OCI-LY1 (cell line): ENCODE results near the gene LIMS1.

Source experiments
- H2AFZ ChIP-seq: fragments of 200-600 bp; sonication (generic), shearing (Covaris generic); 2 replicates; pipeline ENCODE4 v1.6.0; 2014; ENCODE audit warnings: antibody characterized with exemption, mild to moderate bottlenecking, low read length
- H3F3A ChIP-seq: fragments of 200-600 bp; sonication (generic), shearing (Covaris generic); 2 replicates; pipeline ENCODE4 v1.6.0; 2014; ENCODE audit warnings: mild to moderate bottlenecking, antibody characterized with exemption, low read length, moderate library complexity; ENCODE audit not compliant: insufficient read depth
- H3K27ac ChIP-seq: fragments of 200-600 bp; sonication (generic); 2 replicates; pipeline ENCODE4 v1.5.1; 2014; ENCODE audit warnings: low read length, mixed run types, mild to moderate bottlenecking, low read depth; ENCODE audit not compliant: poor library complexity, severe bottlenecking
- H3K27me3 ChIP-seq: fragments of 200-600 bp; sonication (generic); 2 replicates; pipeline ENCODE4 v1.6.0; 2014; ENCODE audit warnings: antibody characterized with exemption, mild to moderate bottlenecking, low read length, moderate library complexity; ENCODE audit not compliant: insufficient read depth
- H3K36me3 ChIP-seq: fragments of 200-600 bp; sonication (generic); 2 replicates; pipeline ENCODE4 v1.6.1; 2014; ENCODE audit warnings: mild to moderate bottlenecking, antibody characterized with exemption, low read length, moderate library complexity, mixed read lengths; ENCODE audit not compliant: insufficient read depth
- H3K4me1 ChIP-seq: fragments of 200-600 bp; sonication (generic); 2 replicates; pipeline ENCODE4 v1.5.1; 2014; ENCODE audit warnings: mild to moderate bottlenecking, low read length, moderate library complexity; ENCODE audit not compliant: insufficient read depth, severe bottlenecking
- H3K4me2 ChIP-seq: fragments of 200-600 bp; sonication (generic), shearing (Covaris generic); 2 replicates; pipeline ENCODE4 v1.6.1; 2014; ENCODE audit warnings: low read length
- H3K4me3 ChIP-seq: fragments of 200-600 bp; sonication (generic); 2 replicates; pipeline ENCODE4 v1.5.1; 2014; ENCODE audit warnings: low read length, low read depth, mild to moderate bottlenecking, mixed read lengths; ENCODE audit not compliant: poor library complexity, severe bottlenecking
- H3K79me2 ChIP-seq: fragments of 200-600 bp; shearing (Covaris generic); 2 replicates; pipeline ENCODE4 v1.6.1; 2016; ENCODE audit warnings: mixed run types, low read length, mixed read lengths; ENCODE audit not compliant: insufficient read depth
- H3K9ac ChIP-seq: fragments of 200-600 bp; sonication (generic), shearing (Covaris generic); 2 replicates; pipeline ENCODE4 v1.6.1; 2014; ENCODE audit warnings: mild to moderate bottlenecking, low read length, mixed read lengths
- H3K9me2 ChIP-seq: fragments of 200-600 bp; sonication (generic), shearing (Covaris generic); 2 replicates; pipeline ENCODE4 v1.6.1; 2014; ENCODE audit warnings: low read depth, mild to moderate bottlenecking, low read length, mixed read lengths
- H3K9me3 ChIP-seq: fragments of 200-600 bp; shearing (Covaris generic); 2 replicates; pipeline ENCODE4 v1.6.1; 2014; ENCODE audit warnings: low read length, mixed read lengths
- H4K20me1 ChIP-seq: fragments of 200-600 bp; sonication (generic), shearing (Covaris generic); 2 replicates; pipeline ENCODE4 v1.6.0; 2016; ENCODE audit warnings: mild to moderate bottlenecking, low read length; ENCODE audit not compliant: insufficient read depth
- CTCF ChIP-seq: fragments of 200-600 bp; sonication (generic), shearing (Covaris generic); IDR thresholded peaks from 2 replicates; pipeline ENCODE4 v1.5.1; 2017; ENCODE audit warnings: mild to moderate bottlenecking, antibody characterized with exemption, low read length, moderate library complexity, mixed read lengths
- EZH2 ChIP-seq: fragments of 200-600 bp; sonication (generic), shearing (Covaris generic); IDR thresholded peaks from 2 replicates; pipeline ENCODE4 v1.8.0; 2017; ENCODE audit warnings: borderline replicate concordance, mixed run types, mild to moderate bottlenecking, antibody characterized with exemption, low read length, moderate library complexity, mixed read lengths

LIMS1 gene

GRCh38 chr2:108564510-108564909 lies 30.2 kb downstream of the LIMS1 start:
- Histone ChIP-seq H2AFZ (no peak overlapping the region), H3K4me1 (peaks cover 5% of the 10 kb centered on the region), H3K4me3 (no peak overlapping the region), H3F3A (no peaks in the 10 kb centered on the region), H3K9me3 (no peaks in the 10 kb centered on the region), H3K9me2 (no peaks in the 10 kb centered on the region), H3K79me2 (no peaks in the 10 kb centered on the region), H3K9ac (no peak overlapping the region), H3K27ac (no peak overlapping the region), H4K20me1 (no peaks in the 10 kb centered on the region), H3K36me3 (no peaks in the 10 kb centered on the region), H3K4me2 (no peak overlapping the region), H3K27me3 (no peaks in the 10 kb centered on the region)
- TF ChIP-seq EZH2 (no peak), CTCF (no peak)

- Histone ChIP-seq H3K79me2 (no peaks in the 10 kb centered on the region), H3K4me3 (no peak overlapping the region), H3K4me1 (peaks cover 5% of the 10 kb centered on the region), H3K27ac (no peak overlapping the region), H3K9ac (no peak overlapping the region), H3K36me3 (no peaks in the 10 kb centered on the region), H2AFZ (no peak overlapping the region), H4K20me1 (no peaks in the 10 kb centered on the region), H3K4me2 (no peak overlapping the region), H3K9me3 (no peaks in the 10 kb centered on the region), H3F3A (no peaks in the 10 kb centered on the region), H3K9me2 (no peaks in the 10 kb centered on the region), H3K27me3 (no peaks in the 10 kb centered on the region)
- TF ChIP-seq CTCF (no peak), EZH2 (no peak)
These were observed 31.6 kb downstream of the LIMS1 start for GRCh38 chr2:108565778-108566375.

GRCh38 chr2:108570416-108570815 lies 36.1 kb downstream of the LIMS1 start:
- Histone ChIP-seq H3K4me1 (peaks cover 16% of the 10 kb centered on the region), H3K9me2 (no peaks in the 10 kb centered on the region), H2AFZ (no peak overlapping the region), H3K9ac (no peak overlapping the region), H3K27ac (no peak overlapping the region), H3K4me2 (no peak overlapping the region), H3K27me3 (no peaks in the 10 kb centered on the region), H3K79me2 (no peaks in the 10 kb centered on the region), H3F3A (no peaks in the 10 kb centered on the region), H3K4me3 (no peak overlapping the region), H4K20me1 (no peaks in the 10 kb centered on the region), H3K9me3 (no peaks in the 10 kb centered on the region), H3K36me3 (no peaks in the 10 kb centered on the region)
- TF ChIP-seq EZH2 (no peak), CTCF (no peak)
